Right lobe of liver (tissue), 6 donors: Measurements from ENCODE around the gene MBOAT2. TPM values are rescaled to one million over a fixed set of nuclear protein-coding genes. Genes with fewer than 3 reads are reported as not detected.

Experiments
- ATAC-seq, 4 donors: fragments of 200-7000 bp; cut with Tn5 transposase; one replicate each; pipeline ENCODE4 v1.9.1; 2020; ENCODE audit warnings: mild to moderate bottlenecking in 4 of 4, moderate library complexity in 4 of 4
- DNase-seq, 3 donors: peaks; one replicate each; pipeline ENCODE4 v3.0.0-alpha.2; 2020
- H3K27ac ChIP-seq, 3 donors: fragments of 200-600 bp; one replicate each; pipeline ENCODE4 v1.8.0; 2022
- H3K27me3 ChIP-seq, 2 donors: fragments of 200-600 bp; one replicate each; pipeline ENCODE4 v1.8.0; 2022
- H3K36me3 ChIP-seq, 4 donors: fragments of 200-600 bp; sonication (generic) in 1 of 4; one replicate each; pipeline versions ENCODE4 v1.5.1 to v1.8.0; 2017 to 2022; ENCODE audit warnings: control low read depth in 1 of 4
- H3K4me1 ChIP-seq, 4 donors: fragments of 200-600 bp; sonication (generic) in 1 of 4; one replicate each; pipeline versions ENCODE4 v1.5.1 to v1.8.0; 2017 to 2022; ENCODE audit warnings: control low read depth in 1 of 4
- H3K4me3 ChIP-seq, 3 donors: fragments of 200-600 bp; one replicate each; pipeline ENCODE4 v1.8.0; 2022
- H3K9me3 ChIP-seq, 4 donors: fragments of 200-600 bp; sonication (generic) in 1 of 4; one replicate each; pipeline versions ENCODE4 v1.5.1 to v1.8.0; 2017 to 2022; ENCODE audit warnings: control low read depth in 1 of 4
- POLR2A ChIP-seq: fragments of 450-650 bp; IDR thresholded peaks from one replicate; pipeline ENCODE4 v1.6.1; 2017; ENCODE audit warnings: antibody characterized with exemption, mild to moderate bottlenecking
- WGBS: methylation state at CpG from one replicate; pipeline ENCODE4 v1.1.6; 2018; ENCODE audit warnings: low coverage, low lambda C conversion rate; ENCODE audit not compliant: insufficient coverage; ENCODE audit errors: missing lambda C conversion rate; 5-methylcytosine and 5-hydroxymethylcytosine counted together
- intact Hi-C, 2 donors: fragments of 100-400 bp; cut with DNase I; formaldehyde crosslinking; loops; one replicate each; pipeline versions ENCODE4 v1.11.2 to v1.14.1; 2022
- total RNA-seq, 6 experiments: library from RNA; depleted of rRNA in 2 of 6; stranded (reverse); fragments of >200 nt in 2 of 6; fragmentation: NEBNext Ultra II Directional in 3 of 6; extraction: Animal tissue kit (Norgen Biotek cat#: 25700) in 3 of 6; gene quantifications; one replicate each; pipeline versions ENCODE4 v1.1.0 to v1.2.4, GENCODE V29; 2016 to 2023
- TF ChIP-seq, protein P1 (sequence below), 4 donors: fragments of 200-600 bp in 3 of 4; fragments of 450-650 bp in 1 of 4; IDR thresholded peaks; one replicate each; pipeline versions ENCODE4 v1.5.1 to v1.8.0; 2016 to 2022; ENCODE audit warnings: antibody characterized with exemption in 4 of 4, mild to moderate bottlenecking in 2 of 4
- donor health status: DM: no; HTN: yes; CAD: no.
- donor health status: DM: no; HTN: no; CAD: no.
- donor health status: DM: no; HTN: no; CAD: no.
- donor health status: DM: no; HTN: yes; CAD: no.
- donor health status: DM: no; HTN: yes; CAD: no.

The MBOAT2 gene
- total RNA-seq, 6 experiments from 2014 or later, result 0.50 to 1.9 (median 1.5) TPM

DNA sequence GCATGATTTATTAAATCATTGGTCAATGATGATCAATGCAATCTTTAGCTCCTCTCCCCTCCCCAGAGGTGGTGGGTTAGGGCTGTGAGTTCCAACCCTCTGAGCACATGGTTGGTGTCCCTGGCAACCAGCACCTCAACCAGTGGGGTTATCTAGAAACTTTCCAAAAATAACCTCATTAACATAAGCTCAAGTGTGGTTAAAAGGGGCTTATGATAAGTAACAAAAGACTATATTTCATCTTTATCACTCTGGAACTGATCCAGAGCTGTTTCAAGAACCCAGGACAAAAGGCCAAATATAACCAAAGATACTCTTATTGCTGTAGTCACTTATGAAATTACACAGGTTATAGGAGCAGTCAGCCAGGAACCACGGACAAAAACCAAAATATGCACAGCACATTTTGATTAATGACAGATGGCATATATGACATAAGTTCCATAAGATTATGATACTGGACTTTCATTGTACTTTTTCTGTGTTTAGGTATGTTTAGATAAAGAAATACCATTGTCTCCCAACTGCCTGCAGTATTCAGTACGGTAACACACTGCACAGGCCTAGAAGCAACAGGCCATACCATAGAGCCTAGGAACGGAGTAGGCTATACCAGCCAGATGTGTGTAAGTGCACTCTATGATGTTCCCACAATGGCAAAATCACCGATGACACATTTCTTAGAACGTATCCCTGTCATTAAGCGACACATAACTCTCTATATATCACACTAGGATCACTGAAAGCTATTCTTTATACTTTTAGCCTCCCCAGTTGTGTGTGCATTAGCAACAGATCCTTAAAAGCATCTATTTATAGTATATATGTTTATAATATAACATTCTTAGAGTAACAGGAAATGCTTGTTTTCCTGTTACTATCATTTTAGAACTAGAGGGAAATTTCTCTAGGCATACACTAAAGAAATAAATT lies 197.9 kb downstream of the MBOAT2 start:
- no peaks in the 10 kb centered on the region for H3K27me3 ChIP-seq
- no peak for TF ChIP-seq POLR2A
- TF ChIP-seq, protein P1, sequence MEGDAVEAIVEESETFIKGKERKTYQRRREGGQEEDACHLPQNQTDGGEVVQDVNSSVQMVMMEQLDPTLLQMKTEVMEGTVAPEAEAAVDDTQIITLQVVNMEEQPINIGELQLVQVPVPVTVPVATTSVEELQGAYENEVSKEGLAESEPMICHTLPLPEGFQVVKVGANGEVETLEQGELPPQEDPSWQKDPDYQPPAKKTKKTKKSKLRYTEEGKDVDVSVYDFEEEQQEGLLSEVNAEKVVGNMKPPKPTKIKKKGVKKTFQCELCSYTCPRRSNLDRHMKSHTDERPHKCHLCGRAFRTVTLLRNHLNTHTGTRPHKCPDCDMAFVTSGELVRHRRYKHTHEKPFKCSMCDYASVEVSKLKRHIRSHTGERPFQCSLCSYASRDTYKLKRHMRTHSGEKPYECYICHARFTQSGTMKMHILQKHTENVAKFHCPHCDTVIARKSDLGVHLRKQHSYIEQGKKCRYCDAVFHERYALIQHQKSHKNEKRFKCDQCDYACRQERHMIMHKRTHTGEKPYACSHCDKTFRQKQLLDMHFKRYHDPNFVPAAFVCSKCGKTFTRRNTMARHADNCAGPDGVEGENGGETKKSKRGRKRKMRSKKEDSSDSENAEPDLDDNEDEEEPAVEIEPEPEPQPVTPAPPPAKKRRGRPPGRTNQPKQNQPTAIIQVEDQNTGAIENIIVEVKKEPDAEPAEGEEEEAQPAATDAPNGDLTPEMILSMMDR (IDR thresholded peaks at IDR 0.05), result no peak
- WGBS, result 86% methylated on average over 6 of the region's 6 CpGs
- no peaks in the 10 kb centered on the region for H3K9me3 ChIP-seq
- intact Hi-C loops, result no loop called here
- no peak for DNase-seq
- peaks cover 0 to 33% (median 5%) of the 10 kb centered on the region in 4 donors for H3K36me3 ChIP-seq
- H3K4me1 ChIP-seq, result no peaks in the 10 kb centered on the region
- H3K27ac ChIP-seq, result no peak overlapping the region
- no peak overlapping the region for H3K4me3 ChIP-seq
- no peak for ATAC-seq

GRCh38 chr2:8803658-8804379 lies 199.7 kb downstream of the MBOAT2 start:
- Histone ChIP-seq H3K36me3 (peaks cover 0 to 42% (median 9%) of the 10 kb centered on the region in 4 donors), H3K27ac (no peak overlapping the region), H3K27me3 (no peaks in the 10 kb centered on the region), H3K9me3 (no peaks in the 10 kb centered on the region), H3K4me3 (no peak overlapping the region), H3K4me1 (peaks cover 0 to 3% (median 0%) of the 10 kb centered on the region in 4 donors)
- intact Hi-C loops, result no loop called here
- WGBS, result 72% methylated on average over 3 of the region's 3 CpGs
- peak in 1 of 3 donors; percentile 34 for DNase-seq
- peak; percentile 45 to 97 (median 84) for ATAC-seq
- TF ChIP-seq, protein P1 (IDR thresholded peaks at IDR 0.05), result peak in 2 of 4 donors; percentile 5 to 15
- TF ChIP-seq POLR2A, result no peak

DNA sequence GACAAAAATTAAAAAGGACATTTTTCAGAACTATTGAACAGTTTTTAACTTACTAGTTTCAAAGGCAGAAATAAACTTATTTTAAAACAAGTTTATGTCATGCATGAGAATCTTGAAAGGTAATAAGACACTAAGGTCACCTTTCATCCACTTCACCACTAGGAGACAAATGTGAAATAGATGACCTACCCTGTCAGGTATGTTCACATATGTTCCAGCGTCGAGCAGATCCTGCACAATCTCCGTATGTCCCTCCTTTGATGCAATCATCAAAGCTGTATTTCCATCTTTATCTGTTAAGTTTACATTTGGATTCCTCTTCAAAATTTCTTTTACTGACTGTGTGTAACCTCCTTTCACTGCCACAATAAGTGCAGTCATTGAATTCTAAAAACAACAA lies 200.7 kb downstream of the MBOAT2 start:
- H3K9me3 ChIP-seq, result no peaks in the 10 kb centered on the region
- TF ChIP-seq, protein P1 (IDR thresholded peaks at IDR 0.05), result no peak
- no peak for TF ChIP-seq POLR2A
- H3K27me3 ChIP-seq, result no peaks in the 10 kb centered on the region
- DNase-seq (no peak), ATAC-seq (no peak)
- no peak overlapping the region for H3K4me3 ChIP-seq
- 88% methylated on average over 2 of the region's 3 CpGs for WGBS
- H3K36me3 ChIP-seq, result peaks cover 0 to 48% (median 12%) of the 10 kb centered on the region in 4 donors
- intact Hi-C loops, result no loop called here
- H3K4me1 ChIP-seq, result peaks cover 0 to 13% (median 0%) of the 10 kb centered on the region in 4 donors
- H3K27ac ChIP-seq, result no peak overlapping the region

Other genes starting within 250 kb of the MBOAT2 start
- gene KIDINS220, start 166.1 kb downstream of the MBOAT2 start, total RNA-seq, result 10 to 100 TPM; 17.0 to 24.8 (median 21.5) TPM
- gene ASAP2, start 203.1 kb upstream of the MBOAT2 start, total RNA-seq, result 1 to 10 TPM; 2.4 to 5.2 (median 3.9) TPM